Mucosa of descending colon (tissue), 3 donors: ENCODE data around the gene PLD6. TPM values are rescaled to one million over a fixed set of nuclear protein-coding genes. Genes with fewer than 3 reads are reported as not detected.
"Not testable (repeated sequence)": the region's sequence is repeated elsewhere in the genome, so short reads cannot be mapped to it uniquely, and the experiment has no call there.

Source experiments
- ATAC-seq: fragments of 200-7000 bp; cut with Tn5 transposase; one replicate; pipeline ENCODE4 v1.9.1; 2020; ENCODE audit warnings: mild to moderate bottlenecking, moderate library complexity
- DNase-seq, 3 donors: peaks; one replicate each; pipeline ENCODE4 v3.0.0-alpha.2; 2020
- H3K36me3 ChIP-seq: fragments of 200-600 bp; one replicate; pipeline ENCODE4 v1.8.0; 2021; ENCODE audit warnings: low read depth, mild to moderate bottlenecking
- H3K4me1 ChIP-seq: fragments of 200-600 bp; one replicate; pipeline ENCODE4 v1.8.0; 2021; ENCODE audit warnings: low read depth, mild to moderate bottlenecking
- H3K4me3 ChIP-seq: fragments of 200-600 bp; one replicate; pipeline ENCODE4 v1.8.0; 2021; ENCODE audit warnings: mild to moderate bottlenecking
- H3K9me3 ChIP-seq: fragments of 200-600 bp; one replicate; pipeline ENCODE4 v1.8.0; 2021; ENCODE audit warnings: mild to moderate bottlenecking
- intact Hi-C, 2 donors: fragments of 100-400 bp; cut with DNase I in 1 of 2; cut with micrococcal nuclease in 1 of 2; formaldehyde crosslinking; loops; one replicate each; pipeline versions ENCODE4 v1.11.0 to v1.11.1; 2022; cut with DNase I, micrococcal nuclease
- total RNA-seq, 3 donors: library from RNA; stranded (reverse); fragmentation: NEBNext Ultra II Directional in 2 of 3; extraction: Animal tissue kit (Norgen Biotek cat#: 25700) in 2 of 3; gene quantifications; one replicate each; pipeline versions ENCODE4 v1.2.1 to v1.2.4, GENCODE V29; 2021 to 2023
- TF ChIP-seq, protein P1 (sequence below): fragments of 200-600 bp; IDR thresholded peaks from one replicate; pipeline ENCODE4 v1.8.0; 2022; ENCODE audit warnings: antibody characterized with exemption, mild to moderate bottlenecking
- donor health status: DM: no; HTN: no; CAD: no; lungs with moderate emphysema.
- donor health status: DM: no; HTN: no; CAD: no.
- donor health status: DM: no; HTN: yes; CAD: no.

The PLD6 gene
- total RNA-seq, 3 donors from 2014 or later: 1.3 to 12.9 (median 2.0) TPM

DNA sequence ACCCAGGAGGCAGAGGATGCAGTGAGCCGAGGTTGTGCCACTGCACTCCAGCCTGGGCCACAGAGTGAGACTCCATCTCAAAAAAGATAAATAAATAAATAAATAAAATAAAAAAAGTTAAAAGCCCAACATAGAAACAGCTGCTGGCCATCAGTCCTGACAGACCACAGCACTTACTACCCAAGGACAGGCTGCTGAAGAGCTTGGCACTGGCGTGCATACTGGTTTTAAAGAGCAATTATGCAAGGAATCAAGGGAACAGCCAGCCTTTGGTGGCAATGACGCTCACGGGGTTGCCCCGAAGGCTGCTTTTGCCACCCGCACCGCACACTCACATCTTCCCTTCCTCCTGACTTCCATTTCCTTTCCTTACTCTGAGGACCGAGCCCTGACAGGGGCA is 4.2 kb downstream of the PLD6 start:
- intact Hi-C loops: no loop called here
- DNase-seq (no peak), ATAC-seq (no peak)
- peaks cover 18% of the 10 kb centered on the region for H3K4me1 ChIP-seq
- no peak overlapping the region for H3K4me3 ChIP-seq
- H3K9me3 ChIP-seq: no peaks in the 10 kb centered on the region
- H3K36me3 ChIP-seq: no peaks in the 10 kb centered on the region
- TF ChIP-seq, protein P1, sequence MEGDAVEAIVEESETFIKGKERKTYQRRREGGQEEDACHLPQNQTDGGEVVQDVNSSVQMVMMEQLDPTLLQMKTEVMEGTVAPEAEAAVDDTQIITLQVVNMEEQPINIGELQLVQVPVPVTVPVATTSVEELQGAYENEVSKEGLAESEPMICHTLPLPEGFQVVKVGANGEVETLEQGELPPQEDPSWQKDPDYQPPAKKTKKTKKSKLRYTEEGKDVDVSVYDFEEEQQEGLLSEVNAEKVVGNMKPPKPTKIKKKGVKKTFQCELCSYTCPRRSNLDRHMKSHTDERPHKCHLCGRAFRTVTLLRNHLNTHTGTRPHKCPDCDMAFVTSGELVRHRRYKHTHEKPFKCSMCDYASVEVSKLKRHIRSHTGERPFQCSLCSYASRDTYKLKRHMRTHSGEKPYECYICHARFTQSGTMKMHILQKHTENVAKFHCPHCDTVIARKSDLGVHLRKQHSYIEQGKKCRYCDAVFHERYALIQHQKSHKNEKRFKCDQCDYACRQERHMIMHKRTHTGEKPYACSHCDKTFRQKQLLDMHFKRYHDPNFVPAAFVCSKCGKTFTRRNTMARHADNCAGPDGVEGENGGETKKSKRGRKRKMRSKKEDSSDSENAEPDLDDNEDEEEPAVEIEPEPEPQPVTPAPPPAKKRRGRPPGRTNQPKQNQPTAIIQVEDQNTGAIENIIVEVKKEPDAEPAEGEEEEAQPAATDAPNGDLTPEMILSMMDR: no peak

DNA sequence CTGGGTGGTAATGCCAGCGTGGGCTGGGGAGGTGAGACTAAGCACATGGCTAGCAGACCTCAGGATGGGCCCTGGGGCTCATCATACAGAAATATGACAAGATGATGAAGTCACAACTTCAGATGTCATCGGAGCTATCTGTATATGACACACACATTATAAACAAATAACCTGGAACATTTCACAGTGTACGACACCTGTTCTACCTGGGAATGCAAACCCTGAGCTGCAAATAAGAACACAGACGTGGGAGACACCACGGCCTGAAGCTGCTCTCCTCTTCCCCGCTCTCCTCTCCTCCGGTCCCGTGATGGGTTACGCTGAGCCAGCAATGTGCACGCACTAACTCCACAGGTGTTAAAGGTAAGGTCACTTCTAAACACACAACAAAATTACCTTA is 4.9 kb downstream of the PLD6 start:
- Histone ChIP-seq H3K4me3 (no peak overlapping the region), H3K36me3 (no peaks in the 10 kb centered on the region), H3K9me3 (no peaks in the 10 kb centered on the region), H3K4me1 (peaks cover 15% of the 10 kb centered on the region)
- DNase-seq: peak in 1 of 3 donors; percentile 1
- intact Hi-C loops: no loop called here
- TF ChIP-seq, protein P1: no peak
- no peak for ATAC-seq

DNA sequence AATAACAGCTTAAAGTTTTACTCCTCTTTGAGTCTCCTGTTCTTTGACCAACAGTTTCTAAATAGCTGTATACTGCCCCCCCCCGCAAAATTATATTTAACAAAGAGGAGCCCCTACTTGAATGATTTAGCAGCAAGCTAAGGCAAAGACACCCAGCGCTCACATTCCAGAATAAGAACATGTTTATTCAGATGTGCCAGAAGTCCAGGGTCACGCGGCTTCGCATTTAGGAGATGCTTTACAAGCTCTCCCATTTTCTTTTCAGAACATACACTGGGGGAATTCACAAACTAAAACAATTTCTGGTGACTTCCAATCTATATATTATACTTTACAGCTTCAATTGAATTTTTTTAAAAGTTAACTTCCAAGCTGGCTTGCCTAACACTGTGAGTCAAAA is 5.3 kb downstream of the PLD6 start:
- no peaks in the 10 kb centered on the region for H3K9me3 ChIP-seq
- H3K36me3 ChIP-seq: no peaks in the 10 kb centered on the region
- no peak overlapping the region for H3K4me3 ChIP-seq
- TF ChIP-seq, protein P1: no peak
- peaks cover 15% of the 10 kb centered on the region for H3K4me1 ChIP-seq
- intact Hi-C loops: no loop called here
- peak in 1 of 3 donors; percentile 38 for DNase-seq
- no peak for ATAC-seq

DNA sequence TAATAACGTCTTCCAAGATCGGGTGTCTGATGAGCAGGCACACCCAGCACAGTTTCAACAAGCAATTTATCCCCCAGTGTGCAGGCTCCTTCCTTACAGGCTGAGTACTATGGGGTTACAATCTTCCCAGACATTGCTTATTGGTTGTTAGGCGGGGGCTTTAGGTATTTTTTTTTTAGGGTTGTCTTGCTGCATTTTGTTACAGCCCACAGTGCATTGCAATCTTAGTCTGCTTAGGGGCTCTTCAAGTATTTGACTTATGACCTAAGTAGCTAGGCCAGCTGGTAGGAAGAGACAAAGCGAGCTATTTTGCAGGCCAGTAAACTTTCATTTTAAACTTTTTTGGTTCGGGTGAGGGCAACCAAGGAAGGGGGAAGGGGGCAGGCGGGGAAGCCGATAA is 5.8 kb downstream of the PLD6 start:
- intact Hi-C loops: no loop called here
- H3K4me3 ChIP-seq: no peak overlapping the region
- TF ChIP-seq, protein P1: no peak
- H3K9me3 ChIP-seq: no peaks in the 10 kb centered on the region
- peaks cover 10% of the 10 kb centered on the region for H3K4me1 ChIP-seq
- no peak for ATAC-seq
- no peak for DNase-seq
- no peaks in the 10 kb centered on the region for H3K36me3 ChIP-seq

DNA sequence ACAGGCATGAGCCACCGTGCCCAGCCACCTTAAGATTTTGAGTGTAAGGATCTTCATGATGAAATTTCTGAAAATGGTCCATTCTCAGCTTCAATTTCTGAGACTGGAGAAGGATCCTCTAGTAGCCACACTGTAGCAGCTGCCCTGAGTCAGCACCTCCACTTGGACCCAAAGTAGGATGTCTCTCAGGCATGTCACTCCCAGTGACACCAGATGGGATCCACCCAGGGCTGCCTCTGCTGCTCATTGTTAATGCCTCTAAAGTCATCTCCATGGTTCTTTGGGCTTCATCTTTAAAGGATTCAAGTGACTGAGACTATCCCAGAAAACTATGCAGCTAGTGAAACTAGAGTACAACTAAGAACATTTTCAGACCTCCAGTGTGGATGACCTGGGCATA is 7.9 kb downstream of the PLD6 start:
- TF ChIP-seq, protein P1: no peak
- H3K4me1 ChIP-seq: no peaks in the 10 kb centered on the region
- H3K9me3 ChIP-seq: no peaks in the 10 kb centered on the region
- H3K4me3 ChIP-seq: no peak overlapping the region
- no peak for DNase-seq
- ATAC-seq: no peak
- intact Hi-C loops: no loop called here
- no peaks in the 10 kb centered on the region for H3K36me3 ChIP-seq

DNA sequence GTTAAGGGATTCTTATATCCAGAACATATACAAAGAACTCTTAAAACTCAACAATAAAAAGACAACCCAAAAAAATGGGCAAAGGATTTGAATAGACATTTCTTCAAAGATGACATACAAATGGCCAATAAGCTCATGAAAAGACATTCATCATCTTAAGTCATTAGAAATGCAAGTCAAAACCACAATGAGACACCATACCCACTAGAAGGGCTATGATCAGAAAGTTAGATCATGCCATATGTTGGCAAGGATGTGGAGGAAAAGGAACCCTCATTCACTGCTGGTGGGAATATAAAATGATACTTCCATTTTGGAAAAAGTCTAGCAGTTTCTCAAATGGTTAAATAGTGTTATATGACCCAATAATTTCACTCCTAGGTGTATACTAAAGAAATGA is 9.4 kb downstream of the PLD6 start:
- Histone ChIP-seq H3K4me1 (no peaks in the 10 kb centered on the region), H3K4me3 (no peak overlapping the region), H3K9me3 (no peaks in the 10 kb centered on the region), H3K36me3 (no peaks in the 10 kb centered on the region)
- intact Hi-C loops: no loop called here
- DNase-seq (no peak), ATAC-seq (no peak)
- TF ChIP-seq, protein P1: no peak

DNA sequence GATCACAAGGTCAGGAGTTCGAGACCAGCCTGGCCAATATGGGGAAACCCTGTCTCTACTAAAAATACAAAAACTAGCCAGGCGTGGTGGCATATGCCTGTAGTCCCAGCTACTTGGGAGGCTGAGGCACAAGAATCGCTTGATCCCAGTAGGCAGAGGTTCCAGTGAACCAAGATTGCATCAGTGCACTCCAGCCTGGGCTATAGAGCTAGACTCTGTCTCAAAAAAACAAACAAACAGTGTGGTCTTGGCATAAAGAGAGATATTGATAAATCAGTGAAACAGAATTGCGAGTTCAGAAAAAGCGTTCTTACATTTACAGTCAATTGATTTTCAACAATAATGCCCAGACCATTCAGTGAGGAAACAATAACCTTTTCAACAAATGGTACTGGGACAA is 10.7 kb downstream of the PLD6 start:
- ATAC-seq, intact Hi-C loops, H3K4me1 ChIP-seq, DNase-seq, H3K4me3 ChIP-seq, H3K36me3 ChIP-seq, H3K9me3 ChIP-seq: not testable (repeated sequence)
